GM19035 (cell line): ENCODE results near the gene THAP3.

Experiments used
- ATAC-seq: cut with Tn5 transposase; IDR thresholded peaks from one replicate; pipeline ENCODE4 v1.9.1; 2021; ENCODE audit not compliant: unreplicated experiment

Gene THAP3, protein sequence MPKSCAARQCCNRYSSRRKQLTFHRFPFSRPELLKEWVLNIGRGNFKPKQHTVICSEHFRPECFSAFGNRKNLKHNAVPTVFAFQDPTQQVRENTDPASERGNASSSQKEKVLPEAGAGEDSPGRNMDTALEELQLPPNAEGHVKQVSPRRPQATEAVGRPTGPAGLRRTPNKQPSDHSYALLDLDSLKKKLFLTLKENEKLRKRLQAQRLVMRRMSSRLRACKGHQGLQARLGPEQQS

DNA sequence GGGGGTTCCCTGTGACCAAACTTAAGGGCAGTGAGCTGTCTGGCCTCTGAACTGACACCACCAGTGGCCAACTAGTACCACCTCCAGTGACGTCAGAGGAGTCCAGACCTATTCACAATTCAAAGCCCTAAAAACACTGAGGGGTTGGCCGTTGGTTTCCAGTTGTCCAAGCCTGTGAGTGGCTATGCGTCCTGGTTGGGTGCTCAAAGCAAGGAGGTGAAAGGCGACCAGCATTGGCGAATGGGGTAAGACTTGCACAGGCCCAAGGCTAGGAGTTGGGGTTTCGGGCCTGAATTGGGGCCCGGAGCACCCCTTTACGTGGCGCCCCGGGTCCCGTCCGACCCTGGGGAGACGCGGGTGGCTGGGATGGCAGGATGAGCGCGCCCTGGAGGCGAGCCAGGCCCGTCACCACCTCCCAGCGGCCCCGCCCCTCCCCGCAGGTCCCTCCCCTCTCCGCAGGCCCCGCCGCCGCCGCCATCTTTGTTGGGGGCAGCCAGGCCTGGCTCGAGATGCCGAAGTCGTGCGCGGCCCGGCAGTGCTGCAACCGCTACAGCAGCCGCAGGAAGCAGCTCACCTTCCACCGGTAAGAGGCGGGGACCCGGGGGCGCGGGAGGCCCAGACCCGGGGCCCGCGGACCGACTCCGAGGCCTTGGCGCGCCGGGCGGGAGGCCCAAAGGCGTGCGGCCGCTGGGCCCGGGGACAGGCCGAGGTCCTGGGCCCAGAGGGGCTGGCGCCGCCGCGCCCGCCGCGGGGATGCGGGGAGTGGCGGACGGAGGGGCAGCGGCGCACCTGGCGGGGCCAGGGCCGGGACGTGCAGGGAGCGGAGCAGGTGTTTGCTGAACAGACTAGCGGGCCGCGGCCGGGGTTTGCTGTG, at the start of gene THAP3:
TSS of gene THAP3 (plus strand) at position 159 of the 874 bp plus-strand sequence. CDS start at position 510, 351 bp downstream.
- ATAC-seq, result peak; percentile 85

DNA sequence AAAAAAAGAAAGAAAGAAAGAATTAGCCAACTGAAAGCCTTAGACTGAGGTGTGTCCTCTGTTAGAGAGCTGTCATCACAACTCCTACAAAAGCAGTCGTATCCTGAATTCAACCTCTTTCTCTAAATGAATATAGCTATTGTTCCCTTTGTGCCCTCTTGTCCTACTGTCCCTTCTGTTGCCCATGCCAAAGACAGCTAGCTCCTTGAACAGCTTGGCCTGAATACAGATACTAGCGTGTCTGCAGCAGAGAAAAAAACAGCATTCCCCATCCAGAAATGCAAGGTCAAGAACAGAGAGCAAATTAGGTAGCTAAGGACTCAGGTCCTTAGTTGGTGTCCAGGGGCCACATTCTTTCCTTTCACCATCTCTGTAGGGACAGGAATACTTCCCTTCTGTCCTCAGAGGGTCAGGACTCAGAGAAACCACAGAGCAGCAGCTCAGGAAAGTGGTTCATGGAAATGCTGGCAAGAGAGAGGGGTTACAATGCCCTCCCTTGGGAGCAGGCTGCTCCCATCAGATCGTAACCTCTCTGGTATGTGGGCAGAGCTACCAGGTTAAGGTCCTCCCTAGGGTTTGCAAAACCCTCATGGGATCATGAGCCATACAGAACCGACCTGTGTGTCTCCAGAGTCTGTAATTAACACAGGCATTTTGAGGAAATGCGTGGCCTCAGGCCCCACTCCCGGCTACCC, 46.7 kb upstream of the THAP3 start:
- no peak for ATAC-seq

DNA sequence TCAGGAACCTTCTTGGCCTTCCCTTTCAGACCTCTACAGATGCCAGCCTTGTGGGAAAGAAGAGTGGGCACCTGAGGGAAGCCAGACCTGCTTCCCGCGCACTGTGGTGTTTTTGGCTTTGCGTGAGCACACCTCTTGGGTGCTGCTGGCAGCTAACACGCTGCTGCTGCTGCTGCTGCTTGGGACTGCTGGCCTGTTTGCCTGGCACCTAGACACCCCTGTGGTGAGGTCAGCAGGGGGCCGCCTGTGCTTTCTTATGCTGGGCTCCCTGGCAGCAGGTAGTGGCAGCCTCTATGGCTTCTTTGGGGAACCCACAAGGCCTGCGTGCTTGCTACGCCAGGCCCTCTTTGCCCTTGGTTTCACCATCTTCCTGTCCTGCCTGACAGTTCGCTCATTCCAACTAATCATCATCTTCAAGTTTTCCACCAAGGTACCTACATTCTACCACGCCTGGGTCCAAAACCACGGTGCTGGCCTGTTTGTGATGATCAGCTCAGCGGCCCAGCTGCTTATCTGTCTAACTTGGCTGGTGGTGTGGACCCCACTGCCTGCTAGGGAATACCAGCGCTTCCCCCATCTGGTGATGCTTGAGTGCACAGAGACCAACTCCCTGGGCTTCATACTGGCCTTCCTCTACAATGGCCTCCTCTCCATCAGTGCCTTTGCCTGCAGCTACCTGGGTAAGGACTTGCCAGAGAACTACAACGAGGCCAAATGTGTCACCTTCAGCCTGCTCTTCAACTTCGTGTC, 45.9 kb upstream of the THAP3 start:
- ATAC-seq, result no peak

DNA sequence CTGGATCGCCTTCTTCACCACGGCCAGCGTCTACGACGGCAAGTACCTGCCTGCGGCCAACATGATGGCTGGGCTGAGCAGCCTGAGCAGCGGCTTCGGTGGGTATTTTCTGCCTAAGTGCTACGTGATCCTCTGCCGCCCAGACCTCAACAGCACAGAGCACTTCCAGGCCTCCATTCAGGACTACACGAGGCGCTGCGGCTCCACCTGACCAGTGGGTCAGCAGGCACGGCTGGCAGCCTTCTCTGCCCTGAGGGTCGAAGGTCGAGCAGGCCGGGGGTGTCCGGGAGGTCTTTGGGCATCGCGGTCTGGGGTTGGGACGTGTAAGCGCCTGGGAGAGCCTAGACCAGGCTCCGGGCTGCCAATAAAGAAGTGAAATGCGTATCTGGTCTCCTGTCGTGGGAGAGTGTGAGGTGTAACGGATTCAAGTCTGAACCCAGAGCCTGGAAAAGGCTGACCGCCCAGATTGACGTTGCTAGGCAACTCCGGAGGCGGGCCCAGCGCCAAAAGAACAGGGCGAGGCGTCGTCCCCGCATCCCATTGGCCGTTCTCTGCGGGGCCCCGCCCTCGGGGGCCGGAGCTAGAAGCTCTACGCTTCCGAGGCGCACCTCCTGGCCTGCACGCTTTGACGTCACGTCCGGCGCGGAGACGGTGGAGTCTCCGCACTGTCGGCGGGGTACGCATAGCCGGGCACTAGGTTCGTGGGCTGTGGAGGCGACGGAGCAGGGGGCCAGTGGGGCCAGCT, 45.1 kb upstream of the THAP3 start, which contains the start of gene ZBTB48:
TSS of gene ZBTB48 (plus strand) at position 621 of the 745 bp plus-strand sequence. CDS start 616 bp downstream, outside the sequence.
- ATAC-seq, result peak; percentile 98

DNA sequence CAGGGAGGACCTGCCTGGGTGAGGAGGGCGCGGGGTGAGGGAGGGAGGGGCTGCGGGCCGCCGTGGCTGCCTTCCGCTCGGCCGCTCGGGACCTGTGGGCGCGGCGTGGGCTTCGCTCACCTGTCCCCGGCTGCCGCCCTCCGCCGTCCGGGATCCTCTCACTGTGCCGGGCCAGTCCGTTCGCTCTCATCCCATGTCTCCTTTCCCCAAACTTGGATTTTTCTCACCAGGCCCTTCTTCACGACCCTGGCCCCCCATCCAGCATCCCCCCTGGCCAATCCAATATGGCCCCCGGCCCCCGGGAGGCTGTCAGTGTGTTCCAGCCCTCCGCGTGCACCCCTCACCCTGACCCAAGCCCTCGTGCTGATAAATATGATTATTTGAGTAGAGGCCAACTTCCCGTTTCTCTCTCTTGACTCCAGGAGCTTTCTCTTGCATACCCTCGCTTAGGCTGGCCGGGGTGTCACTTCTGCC, 44.5 kb upstream of the THAP3 start:
- peak; percentile 5 for ATAC-seq

DNA sequence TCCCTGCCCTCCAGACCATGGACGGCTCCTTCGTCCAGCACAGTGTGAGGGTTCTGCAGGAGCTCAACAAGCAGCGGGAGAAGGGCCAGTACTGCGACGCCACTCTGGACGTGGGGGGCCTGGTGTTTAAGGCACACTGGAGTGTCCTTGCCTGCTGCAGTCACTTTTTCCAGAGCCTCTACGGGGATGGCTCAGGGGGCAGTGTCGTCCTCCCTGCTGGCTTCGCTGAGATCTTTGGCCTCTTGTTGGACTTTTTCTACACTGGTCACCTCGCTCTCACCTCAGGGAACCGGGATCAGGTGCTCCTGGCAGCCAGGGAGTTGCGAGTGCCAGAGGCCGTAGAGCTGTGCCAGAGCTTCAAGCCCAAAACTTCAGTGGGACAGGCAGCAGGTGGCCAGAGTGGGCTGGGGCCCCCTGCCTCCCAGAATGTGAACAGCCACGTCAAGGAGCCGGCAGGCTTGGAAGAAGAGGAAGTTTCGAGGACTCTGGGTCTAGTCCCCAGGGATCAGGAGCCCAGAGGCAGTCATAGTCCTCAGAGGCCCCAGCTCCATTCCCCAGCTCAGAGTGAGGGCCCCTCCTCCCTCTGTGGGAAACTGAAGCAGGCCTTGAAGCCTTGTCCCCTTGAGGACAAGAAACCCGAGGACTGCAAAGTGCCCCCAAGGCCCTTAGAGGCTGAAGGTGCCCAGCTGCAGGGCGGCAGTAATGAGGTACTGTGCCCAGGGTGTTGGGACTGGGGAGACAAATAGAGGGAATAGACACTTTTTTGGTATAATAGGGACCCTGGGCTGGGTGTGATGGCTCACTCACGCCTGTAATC, 43.9 kb upstream of the THAP3 start:
- no peak for ATAC-seq

DNA sequence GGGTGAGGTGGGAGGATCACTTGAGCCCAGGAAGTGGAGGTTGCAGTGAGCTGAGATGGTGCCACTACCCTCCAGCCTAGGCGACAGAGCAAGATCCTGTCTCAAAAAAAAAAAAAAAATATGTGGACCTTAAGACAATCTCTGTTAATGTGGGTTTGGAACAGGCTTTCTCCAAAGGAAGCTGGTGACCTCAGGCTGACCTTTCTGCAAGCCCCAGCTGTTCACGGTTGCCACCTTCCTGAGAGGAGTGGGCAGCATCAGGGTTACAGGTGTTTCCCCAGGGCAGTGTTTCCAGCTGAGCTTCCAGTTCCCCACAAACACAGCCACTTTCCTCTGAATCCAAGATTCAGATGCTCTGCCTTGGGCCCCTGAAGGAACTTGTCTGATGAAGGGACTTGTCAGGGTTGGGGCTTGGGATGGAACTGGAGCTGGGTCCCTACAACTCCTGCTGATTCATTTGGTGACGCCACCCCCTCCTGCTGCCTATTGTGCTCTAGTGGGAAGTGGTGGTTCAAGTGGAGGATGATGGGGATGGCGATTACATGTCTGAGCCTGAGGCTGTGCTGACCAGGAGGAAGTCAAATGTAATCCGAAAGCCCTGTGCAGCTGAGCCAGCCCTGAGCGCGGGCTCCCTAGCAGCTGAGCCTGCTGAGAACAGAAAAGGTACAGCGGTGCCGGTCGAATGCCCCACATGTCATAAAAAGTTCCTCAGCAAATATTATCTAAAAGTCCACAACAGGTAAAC, 42.9 kb upstream of the THAP3 start:
- no peak for ATAC-seq

DNA sequence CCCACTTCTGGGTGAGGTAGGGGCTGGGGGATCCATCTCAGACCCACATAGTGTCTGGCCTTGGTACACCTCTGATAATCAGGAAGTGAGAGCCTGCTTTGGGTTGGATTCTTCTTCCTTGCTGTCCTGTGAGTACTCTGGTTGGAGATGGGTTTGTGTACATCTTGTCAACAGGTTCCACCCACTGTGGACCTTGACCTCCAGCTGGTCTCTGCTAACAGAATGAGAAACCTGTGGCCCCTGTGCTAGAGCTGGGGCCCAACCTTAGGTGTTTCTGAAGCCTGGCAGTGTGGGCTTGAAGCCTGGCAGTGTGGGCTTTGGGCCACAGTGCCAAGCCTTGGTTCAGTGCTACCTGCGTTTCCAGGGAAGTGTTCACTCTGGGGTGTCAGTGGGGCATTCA, 42.3 kb upstream of the THAP3 start:
- ATAC-seq, result no peak

DNA sequence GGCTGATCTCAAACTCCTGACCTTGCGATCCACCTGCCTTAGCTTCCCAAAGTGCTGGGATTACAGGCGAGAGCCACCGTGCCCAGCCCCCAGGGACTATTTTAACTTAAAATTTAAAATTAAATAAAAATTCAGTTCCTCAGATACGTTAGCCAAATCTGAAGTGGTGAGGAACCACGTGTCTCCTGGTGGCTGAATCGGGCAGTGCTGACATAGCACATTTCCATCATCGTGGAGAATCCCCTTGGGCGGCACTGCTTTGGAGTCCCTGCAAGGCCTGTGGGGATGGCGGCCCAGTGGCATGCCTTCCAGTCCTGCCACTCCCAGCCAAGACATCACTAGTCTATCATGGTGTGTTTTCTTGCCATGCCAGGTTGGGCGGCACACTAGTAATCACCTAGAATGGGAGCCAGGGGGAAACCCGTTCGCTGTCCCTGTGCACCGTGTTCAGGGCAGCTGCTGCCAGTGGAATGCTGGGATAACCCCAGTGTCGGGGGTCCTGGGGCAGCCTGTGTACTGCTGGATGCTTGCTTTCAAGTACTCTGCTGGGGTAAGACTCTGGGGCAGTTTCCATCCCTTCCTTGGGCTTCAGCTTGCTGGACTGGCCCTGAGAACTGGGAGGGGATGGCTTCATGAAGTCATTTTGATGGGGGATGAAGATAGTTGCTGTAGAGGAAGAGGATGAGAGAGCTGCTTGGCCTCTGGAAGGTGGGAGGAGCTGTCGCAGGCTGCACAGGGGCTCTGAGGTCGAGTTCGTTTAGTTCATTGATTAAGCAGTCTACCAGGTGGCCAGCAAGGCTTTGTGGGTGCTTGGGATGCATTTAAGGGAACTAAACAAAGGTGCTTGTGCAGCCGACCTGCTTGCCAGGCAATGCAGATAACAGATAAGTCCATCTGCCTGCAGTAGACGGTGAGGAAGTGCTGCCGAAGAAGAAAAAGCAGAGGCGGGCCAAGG, 40.3 kb upstream of the THAP3 start:
- no peak for ATAC-seq

DNA sequence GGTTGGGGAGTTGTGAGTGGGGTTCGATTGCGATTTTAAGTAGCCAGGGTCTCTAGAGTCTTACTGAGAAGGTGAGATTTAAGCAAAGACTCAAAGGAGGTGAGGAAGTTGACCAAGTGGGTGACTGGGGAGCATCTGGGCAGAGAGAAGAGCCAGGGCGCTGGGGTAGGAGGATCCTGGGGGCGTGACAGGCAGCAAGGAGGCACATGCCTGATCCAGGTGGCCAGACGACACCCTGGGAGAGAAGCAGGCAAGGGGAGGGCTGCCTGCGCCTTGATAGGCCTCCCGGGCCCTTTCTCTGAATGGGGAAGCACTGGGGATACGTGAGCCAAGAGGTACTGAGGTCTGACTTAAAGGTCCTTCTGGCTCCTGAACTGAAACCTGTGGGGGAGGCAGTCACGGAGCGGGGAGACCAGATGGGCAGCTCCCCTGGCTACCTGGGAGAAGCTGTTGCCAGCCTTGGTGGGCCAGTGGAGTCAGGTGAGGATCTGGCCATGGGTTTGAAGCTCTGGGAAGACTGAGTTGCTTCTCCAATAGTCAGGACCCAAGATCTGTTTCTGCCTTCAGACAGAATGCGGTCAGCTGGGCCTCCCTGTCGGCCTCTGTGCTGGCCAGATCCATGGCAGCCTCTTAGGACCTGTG, 39.5 kb upstream of the THAP3 start:
- ATAC-seq, result no peak

DNA sequence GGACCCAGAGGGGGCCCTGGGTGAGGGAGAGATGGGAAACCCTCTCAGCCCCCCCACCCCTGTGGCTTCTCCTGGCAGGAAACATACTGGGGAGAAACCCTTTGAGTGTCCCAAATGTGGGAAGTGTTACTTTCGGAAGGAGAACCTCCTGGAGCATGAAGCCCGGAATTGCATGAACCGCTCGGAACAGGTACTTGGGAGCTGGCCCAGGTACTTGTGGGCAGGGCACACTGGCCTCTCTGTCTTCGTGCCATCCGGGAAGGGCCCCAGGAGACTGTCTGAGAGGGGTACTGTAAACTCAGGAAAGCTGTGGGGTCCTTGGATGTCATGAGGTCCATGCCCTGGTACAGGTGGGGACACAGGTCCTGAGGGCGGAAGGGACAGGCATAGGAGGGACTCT, 38.8 kb upstream of the THAP3 start:
- no peak for ATAC-seq

DNA sequence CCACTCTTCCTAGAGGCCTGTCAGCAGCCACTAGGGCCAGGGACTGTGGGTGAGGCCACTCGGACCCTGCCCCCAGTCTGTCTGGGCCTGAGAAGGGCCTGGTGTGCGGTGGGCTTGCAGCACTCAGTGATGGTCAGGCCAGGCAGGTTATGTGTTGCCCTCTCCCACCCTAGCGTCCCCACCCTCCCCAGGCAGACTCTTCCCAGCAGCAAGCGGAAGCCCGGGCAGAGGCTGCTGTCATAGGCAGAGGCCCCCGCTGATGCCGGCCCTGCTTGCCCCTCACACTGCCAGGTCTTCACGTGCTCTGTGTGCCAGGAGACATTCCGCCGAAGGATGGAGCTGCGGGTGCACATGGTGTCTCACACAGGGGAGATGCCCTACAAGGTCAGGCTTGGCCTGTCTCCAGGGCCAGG, 38.3 kb upstream of the THAP3 start:
- no peak for ATAC-seq

DNA sequence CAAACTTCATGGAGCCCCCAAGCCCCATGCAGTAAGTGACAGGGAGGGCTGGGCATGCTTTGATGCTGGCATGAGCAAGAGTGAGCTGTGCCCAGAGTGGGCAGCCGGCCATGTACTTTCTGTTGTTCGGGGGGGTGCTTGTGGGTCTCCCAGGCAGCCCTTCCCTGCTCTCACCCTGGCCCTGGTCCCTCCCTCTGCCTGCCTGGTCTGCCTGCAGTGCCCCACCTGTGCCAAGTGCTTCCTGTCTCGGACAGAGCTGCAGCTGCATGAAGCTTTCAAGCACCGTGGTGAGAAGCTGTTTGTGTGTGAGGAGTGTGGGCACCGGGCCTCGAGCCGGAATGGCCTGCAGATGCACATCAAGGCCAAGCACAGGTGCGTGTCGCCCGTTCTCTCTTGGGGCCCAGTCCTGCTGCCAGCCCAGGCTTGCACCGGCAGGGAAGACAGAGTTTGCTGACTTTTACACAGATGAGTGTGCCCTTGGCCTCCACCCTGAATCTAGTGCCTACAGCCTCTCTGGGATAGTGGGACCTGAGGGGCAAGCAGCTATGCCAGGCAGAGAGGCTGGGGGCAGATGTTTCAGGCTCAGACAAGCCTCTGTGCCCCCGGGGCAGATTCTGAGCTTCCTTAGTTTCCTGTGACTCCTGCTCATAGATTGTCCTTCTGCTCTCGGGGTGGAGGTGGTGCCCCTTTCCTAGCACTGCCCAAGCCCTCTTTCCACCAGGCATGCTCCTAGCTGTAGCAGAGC, 37.2 kb upstream of the THAP3 start:
- ATAC-seq, result no peak

DNA sequence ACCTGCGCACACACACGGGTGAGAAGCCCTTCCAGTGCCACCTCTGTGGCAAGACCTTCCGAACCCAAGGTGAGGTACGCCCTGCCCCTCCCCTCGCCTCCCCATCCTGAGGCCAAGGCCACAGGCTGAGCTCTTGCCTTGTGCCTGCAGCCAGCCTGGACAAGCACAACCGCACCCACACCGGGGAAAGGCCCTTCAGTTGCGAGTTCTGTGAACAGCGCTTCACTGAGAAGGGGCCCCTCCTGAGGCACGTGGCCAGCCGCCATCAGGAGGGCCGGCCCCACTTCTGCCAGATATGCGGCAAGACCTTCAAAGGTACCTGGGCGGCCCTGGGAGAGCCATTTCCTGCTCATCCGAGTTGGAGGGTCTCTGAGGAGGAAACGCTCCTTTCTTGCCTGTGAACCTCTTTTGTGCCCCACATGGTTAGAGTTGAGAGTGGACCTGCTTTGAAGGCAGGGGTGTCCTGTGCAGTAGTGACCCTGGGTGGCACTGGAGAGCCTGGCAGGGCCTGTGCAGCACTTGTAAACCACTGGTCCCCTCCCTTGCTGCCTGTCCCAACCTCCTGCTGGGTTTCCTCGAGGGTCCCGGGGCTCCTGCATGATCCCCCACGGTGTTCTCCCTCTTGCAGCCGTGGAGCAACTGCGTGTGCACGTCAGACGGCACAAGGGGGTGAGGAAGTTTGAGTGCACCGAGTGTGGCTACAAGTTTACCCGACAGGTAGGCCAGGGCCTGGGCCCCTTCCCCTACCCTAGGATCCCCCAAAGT, 36.4 kb upstream of the THAP3 start:
- ATAC-seq, result no peak

DNA sequence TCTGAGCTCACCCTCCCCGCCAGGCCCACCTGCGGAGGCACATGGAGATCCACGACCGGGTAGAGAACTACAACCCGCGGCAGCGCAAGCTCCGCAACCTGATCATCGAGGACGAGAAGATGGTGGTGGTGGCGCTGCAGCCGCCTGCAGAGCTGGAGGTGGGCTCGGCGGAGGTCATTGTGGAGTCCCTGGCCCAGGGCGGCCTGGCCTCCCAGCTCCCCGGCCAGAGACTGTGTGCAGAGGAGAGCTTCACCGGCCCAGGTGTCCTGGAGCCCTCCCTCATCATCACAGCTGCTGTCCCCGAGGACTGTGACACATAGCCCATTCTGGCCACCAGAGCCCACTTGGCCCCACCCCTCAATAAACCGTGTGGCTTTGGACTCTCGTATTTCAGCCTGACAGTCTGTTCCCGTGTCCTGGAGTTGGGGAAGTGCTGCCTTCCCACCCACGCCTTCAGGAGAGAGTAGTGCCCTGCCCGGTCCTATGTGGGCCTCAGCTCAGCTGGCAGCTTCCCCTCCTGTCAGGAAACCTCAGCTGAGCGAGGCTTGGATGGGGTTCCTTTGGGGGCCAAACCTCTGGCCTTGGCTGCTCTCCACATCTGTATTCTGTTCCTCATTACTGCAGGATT, 35.7 kb upstream of the THAP3 start:
- no peak for ATAC-seq
